ENCODE results near the gene MS4A18.

The MS4A18 gene

DNA sequence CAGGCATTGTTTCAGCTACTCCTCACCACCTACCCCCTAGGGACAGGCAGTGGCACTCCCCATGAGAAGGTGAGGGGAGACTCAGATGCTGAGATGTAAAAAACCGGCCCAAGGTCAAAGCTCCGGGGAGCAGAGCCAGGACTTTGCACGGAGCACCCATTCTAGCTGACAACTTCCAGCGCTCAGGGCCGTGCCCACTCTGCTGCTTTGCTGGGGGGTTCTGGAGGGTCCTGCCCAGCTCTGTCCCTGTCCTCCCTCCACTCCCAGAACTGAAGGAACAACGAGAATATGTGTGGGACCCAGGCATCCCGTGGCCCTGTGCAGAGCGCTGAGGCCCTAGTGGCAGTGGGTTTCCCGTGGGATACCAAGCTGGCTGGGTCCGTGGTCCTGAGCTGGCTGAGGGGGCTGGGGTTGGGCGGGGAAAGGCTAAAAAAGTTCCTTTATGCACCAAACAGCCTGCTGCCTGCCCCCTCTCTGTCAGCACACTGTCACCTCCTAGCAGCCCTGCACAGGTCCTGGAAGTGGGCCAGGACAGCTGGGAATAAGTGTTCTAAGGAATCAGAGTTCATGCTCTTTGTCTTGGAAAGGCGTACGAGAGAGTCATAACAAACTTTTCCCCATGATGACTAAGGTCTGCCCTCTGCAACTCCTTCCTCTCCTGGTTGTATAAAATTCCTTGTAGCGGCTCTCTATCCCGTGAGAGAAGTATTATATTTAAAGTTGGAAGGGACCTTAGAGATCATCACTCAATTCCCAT lies 62.5 kb downstream of the MS4A18 start:
- DNase-seq (ENCODE audit: low read depth, low spot score), result peak; percentile 73

DNA sequence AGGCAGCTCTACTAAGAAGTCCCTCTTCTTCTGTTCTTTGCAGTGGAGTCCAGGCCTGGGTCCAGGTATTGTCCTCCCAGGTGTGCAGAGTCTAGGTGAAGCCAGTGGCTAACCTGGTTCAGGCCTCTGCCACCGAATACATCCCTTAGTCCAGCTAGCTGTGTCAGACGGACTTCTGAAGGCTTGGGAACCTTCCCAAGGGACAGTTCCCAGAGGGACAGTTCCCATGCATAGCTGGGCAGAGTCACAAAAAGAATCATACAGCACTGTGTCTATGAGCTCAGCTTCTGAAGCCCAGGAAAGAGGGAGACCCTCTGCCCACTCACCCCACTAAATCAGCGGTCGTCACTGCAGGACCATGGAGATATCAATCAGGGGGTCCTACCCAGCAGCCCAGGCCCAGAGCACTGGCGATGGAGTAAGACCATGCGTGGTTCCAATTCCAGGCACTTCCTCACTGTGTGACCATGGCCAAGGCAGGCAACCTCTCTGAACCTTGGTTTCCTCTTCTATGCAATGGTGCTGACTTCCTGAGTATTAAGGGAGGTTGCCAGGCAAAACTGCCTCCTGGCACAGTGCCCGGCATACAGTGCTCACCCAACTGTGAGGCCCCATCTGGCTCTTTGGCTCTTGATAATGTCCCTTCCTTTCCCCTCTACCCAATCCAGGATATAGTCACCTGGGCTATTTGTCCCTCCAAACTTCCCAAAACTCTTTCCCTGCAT lies 64.0 kb downstream of the MS4A18 start:
- DNase-seq (ENCODE audit: low read depth, low spot score), result no peak

DNA sequence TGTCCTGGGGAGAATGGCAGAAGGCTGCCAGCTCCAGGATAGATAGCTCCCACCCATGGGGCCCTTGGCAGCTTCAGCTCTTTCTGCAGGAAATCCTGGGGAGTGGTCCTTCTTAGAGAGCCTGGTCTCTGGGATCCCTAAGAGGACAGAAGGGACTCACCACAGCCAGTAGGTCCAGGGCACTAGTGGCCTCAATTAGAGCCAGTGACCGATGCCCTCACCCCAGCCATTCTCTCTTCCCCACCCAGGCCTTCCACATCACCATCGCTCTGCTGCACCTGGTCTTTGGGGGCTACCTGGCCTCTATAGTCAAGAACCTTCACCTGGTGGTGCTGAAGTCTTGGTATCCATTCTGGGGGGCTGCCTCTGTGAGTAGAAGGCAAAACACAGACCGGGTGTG lies 66.2 kb downstream of the MS4A18 start:
- no peak for DNase-seq (ENCODE audit: low read depth, low spot score)

DNA sequence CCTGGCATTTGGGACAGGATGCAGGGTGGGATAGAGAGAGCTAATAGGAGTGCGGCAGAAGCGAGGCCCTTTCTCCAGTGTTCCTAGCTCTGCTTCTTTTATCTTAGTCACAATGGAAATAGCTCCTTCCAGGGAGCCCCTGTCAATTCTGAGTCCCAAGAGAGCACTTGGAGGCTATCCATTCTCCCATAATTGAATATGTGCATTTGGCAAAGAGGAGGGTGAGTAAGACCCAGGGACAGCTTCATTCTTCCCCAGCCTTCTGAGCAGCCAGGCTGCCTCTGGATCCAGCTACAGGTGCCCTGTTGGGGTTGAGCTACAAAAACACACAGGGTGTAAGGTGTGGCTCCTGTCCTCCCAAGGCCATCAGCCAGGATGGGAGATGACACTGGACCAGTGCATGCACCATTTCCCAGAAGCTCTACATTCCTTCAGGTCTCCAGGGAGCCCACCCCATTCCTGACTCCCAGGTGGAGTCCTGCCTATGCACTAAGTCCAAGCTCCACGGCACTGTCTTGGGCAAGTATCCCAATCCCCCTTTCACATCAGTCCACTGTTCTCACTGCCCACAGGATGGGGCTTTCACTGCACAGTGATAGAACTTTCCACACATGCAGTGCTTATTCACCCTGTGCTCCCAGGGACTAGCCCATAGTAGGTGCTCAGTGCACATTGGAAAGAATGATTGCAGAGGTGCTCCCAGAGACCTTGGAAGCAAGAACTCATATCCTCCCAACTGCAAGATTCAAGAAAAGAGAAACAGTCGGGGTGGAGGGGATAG lies 66.8 kb downstream of the MS4A18 start:
- DNase-seq (ENCODE audit: low read depth, low spot score), result no peak

DNA sequence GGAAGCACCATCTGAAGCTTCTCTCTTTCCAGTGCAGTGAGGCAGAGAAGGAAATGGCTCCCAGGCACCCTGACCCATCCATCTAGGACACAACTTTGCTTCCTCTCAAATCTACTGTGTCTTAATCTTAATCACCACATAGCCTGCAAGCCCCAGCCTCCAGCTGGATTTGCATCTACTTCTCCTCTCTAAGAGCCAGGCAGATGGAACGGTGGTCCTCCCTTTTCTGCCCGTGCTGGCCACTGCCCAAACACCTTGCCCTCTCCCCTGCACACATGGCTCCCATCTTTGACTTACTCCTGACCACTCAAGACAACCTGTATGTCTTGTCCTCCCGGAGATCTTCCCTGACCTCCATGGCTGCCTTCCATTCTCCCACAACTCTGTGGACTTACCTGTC lies 68.0 kb downstream of the MS4A18 start:
- DNase-seq (ENCODE audit: low read depth, low spot score), result no peak
